ENCODE data around the gene ANAPC10.

Gene ANAPC10

DNA sequence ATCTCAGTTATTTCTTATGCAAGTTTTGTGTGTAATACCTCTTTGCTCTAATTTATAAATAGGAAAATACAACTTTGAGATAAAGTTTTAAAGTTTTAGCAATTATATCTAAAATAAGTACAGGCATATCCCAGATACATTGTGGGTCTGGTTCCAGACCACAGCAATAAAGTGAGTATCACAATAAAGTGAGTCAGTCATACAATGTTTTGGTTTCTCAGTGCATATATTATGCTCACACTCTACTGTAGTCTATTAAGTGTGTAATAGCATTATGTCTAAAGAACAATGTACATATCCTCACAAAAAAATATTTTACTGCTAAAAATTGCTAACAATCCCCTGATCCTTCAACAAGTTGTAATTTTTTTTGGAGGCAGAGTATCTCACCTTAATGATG is 49.2 kb downstream of the ANAPC10 start:
- Histone ChIP-seq H3K4me3 (ENCODE audit: low read depth, low read length) (no peak overlapping the region), H3K36me3 (no peaks in the 10 kb centered on the region; the same call in 1 of the 2 replicates), H3K27me3 (no peaks in the 10 kb centered on the region), H3K9me3 (no peaks in the 10 kb centered on the region), H3K4me1 (no peaks in the 10 kb centered on the region)
- DNase-seq: no peak
- TF ChIP-seq, protein P1, sequence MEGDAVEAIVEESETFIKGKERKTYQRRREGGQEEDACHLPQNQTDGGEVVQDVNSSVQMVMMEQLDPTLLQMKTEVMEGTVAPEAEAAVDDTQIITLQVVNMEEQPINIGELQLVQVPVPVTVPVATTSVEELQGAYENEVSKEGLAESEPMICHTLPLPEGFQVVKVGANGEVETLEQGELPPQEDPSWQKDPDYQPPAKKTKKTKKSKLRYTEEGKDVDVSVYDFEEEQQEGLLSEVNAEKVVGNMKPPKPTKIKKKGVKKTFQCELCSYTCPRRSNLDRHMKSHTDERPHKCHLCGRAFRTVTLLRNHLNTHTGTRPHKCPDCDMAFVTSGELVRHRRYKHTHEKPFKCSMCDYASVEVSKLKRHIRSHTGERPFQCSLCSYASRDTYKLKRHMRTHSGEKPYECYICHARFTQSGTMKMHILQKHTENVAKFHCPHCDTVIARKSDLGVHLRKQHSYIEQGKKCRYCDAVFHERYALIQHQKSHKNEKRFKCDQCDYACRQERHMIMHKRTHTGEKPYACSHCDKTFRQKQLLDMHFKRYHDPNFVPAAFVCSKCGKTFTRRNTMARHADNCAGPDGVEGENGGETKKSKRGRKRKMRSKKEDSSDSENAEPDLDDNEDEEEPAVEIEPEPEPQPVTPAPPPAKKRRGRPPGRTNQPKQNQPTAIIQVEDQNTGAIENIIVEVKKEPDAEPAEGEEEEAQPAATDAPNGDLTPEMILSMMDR (IDR thresholded peaks at IDR 0.05; ENCODE audit: low read depth, low read length): no peak

DNA sequence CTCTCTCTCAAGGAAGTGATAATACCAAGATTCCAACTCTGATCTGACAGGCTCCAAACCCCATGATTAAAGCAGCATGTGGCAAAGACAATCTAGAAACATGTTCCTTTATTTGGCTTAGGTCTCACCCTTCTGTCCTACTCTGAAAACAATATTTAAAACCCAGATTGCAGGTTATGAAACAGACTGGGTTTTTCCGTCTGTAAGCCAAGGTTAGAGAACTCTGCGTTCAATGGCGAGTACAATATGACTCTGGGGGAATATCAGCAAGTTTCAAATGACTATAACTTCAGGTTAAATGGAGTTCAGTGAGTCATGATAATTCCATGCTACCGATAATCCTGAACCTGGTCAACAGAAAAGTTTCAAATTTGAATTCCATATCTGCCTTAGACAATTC is 50.8 kb downstream of the ANAPC10 start:
- no peak for DNase-seq

DNA sequence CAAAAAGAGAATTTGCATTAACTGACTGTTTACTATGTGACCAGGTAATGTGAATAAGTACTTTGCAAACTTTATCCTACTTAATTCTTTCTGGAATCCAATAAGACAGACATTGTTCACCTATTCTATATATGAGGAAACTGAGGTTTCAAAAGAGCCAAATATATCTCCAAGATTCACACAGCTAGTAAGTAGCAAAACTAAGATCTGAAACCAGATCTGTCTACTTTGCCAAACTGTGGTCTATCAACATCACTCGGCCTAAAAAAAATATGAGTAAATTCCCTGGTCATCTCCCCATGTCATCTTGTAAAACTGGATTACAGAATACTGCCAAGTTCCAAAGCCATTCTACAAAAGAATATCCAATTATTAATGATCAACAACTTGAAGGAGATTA is 52.8 kb downstream of the ANAPC10 start:
- H3K27me3 ChIP-seq: no peaks in the 10 kb centered on the region
- H3K36me3 ChIP-seq: no peaks in the 10 kb centered on the region
- TF ChIP-seq, protein P1 (IDR thresholded peaks at IDR 0.05; ENCODE audit: low read depth, low read length): no peak
- H3K4me1 ChIP-seq: no peaks in the 10 kb centered on the region
- no peak overlapping the region for H3K4me3 ChIP-seq (ENCODE audit: low read depth, low read length)
- no peaks in the 10 kb centered on the region for H3K9me3 ChIP-seq
- no peak for DNase-seq

More for the DNA sequence above, 50.8 kb downstream of the ANAPC10 start:
- Histone ChIP-seq H3K36me3 (no peaks in the 10 kb centered on the region), H3K9me3 (no peaks in the 10 kb centered on the region), H3K4me1 (no peaks in the 10 kb centered on the region), H3K27me3 (no peaks in the 10 kb centered on the region), H3K4me3 (ENCODE audit: low read depth, low read length) (no peak overlapping the region)
- TF ChIP-seq, protein P1 (IDR thresholded peaks at IDR 0.05; ENCODE audit: low read depth, low read length): no peak

DNA sequence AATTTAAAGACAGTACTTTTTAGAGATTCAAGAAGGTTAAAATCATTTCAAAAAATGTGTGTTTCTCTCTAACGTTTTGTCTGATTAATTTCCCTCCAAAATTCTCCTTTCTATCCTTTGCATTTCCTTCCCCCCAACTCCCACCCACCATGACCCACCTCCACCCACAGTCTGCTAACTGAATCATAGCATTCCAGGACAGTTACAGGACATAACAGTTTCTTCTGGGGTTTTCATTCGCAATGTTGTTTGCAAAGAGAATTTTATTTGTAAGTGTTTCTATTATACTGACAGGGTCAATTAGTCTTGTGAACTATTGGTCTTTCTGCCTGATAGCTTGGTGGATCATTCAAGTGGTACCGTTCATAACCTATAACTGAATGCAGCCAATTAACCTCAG is 53.7 kb downstream of the ANAPC10 start:
- Histone ChIP-seq H3K9me3 (no peaks in the 10 kb centered on the region), H3K4me1 (no peaks in the 10 kb centered on the region), H3K27me3 (no peaks in the 10 kb centered on the region), H3K4me3 (ENCODE audit: low read depth, low read length) (no peak overlapping the region), H3K36me3 (no peaks in the 10 kb centered on the region)
- no peak for DNase-seq
- TF ChIP-seq, protein P1 (IDR thresholded peaks at IDR 0.05; ENCODE audit: low read depth, low read length): no peak

DNA sequence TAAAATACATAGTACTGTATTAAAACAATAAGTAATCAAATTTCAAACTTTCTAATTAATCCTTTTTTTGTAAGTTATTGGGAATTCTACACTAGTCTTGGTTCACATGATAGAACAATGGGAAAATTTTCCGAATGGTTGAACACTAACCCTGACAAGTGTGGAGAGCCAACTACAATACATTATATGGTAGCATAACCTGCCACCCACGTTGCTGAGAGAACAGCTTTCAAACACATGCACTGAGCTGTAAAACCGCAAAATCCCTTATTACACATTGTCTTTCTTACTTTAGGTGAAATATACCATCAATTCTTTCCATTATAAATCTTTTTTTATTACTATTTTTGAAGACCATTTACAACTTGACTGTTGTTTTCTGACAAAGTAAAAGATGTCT is 54.7 kb downstream of the ANAPC10 start:
- no peaks in the 10 kb centered on the region for H3K4me1 ChIP-seq
- H3K4me3 ChIP-seq (ENCODE audit: low read depth, low read length): no peak overlapping the region
- TF ChIP-seq, protein P1 (IDR thresholded peaks at IDR 0.05; ENCODE audit: low read depth, low read length): no peak
- no peak for DNase-seq
- H3K9me3 ChIP-seq: no peaks in the 10 kb centered on the region
- H3K36me3 ChIP-seq: no peaks in the 10 kb centered on the region
- H3K27me3 ChIP-seq: no peaks in the 10 kb centered on the region

DNA sequence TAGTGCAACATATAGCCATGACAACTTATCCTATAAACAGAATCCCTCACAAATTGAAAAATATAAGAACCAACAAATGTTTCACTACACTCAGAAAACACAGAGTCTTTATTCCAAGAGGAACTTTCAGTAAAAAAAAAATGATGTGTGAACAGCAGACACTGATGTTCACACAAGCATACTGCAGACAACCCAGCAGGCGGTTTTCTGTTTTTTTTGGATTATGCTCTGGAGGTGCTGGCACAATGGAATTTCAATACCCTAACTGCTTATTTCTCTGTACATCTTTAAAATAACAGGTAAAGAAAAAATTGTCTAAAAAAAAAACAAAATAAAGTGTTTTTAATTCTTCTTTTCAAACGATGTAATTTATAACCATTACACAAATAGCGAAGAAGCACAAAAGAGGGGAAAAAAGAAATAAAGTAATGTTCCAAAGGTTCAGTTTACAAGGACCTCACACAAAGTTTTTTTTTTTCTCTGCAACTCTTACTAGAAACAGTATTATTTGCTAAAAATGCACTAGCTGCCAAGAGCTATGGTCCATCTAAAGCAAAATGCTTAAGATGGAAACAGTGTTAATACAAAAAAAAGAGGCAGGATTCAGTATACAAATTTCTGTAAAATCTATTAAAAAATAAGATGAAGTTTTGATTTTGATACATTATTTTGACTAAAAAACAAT is 55.3 kb downstream of the ANAPC10 start:
- no peak overlapping the region for H3K4me3 ChIP-seq (ENCODE audit: low read depth, low read length)
- no peaks in the 10 kb centered on the region for H3K36me3 ChIP-seq
- no peaks in the 10 kb centered on the region for H3K27me3 ChIP-seq
- H3K4me1 ChIP-seq: no peaks in the 10 kb centered on the region
- DNase-seq: no peak
- no peaks in the 10 kb centered on the region for H3K9me3 ChIP-seq
- TF ChIP-seq, protein P1 (IDR thresholded peaks at IDR 0.05; ENCODE audit: low read depth, low read length): no peak
